ENCODE data around the gene ZNF543. TPM values are rescaled to one million over a fixed set of nuclear protein-coding genes. Genes with fewer than 3 reads are reported as not detected.

The ZNF543 gene
- total RNA-seq, 1 experiment from 2014 or later: 8.4 TPM

- Histone ChIP-seq H2AFZ (ENCODE audit: low read length) (no peak overlapping the region), H4K5ac (ENCODE audit: insufficient read length, low read depth, low read length) (no peak overlapping the region), H3K23me2 (ENCODE audit: insufficient read length, low read depth, low read length, poor library complexity, severe bottlenecking) (peaks cover 4% of the 10 kb centered on the region), H3K9ac (ENCODE audit: extremely low read depth, insufficient read length, low read length) (peak overlapping the region; percentile 95), H3K9me3 (ENCODE audit: control insufficient read depth, low read depth, low read length) (no peaks in the 10 kb centered on the region), H3K56ac (ENCODE audit: insufficient read length, low read depth, low read length) (no peak overlapping the region), H3K4ac (ENCODE audit: low read depth, low read length) (no peak overlapping the region), H3K79me1 (ENCODE audit: insufficient read depth, low read depth, low read length, poor library complexity, severe bottlenecking) (peaks cover 3% of the 10 kb centered on the region), H2BK120ac (ENCODE audit: low read depth, low read length, poor library complexity, severe bottlenecking) (no peak overlapping the region), H2BK20ac (ENCODE audit: low read depth, low read length, poor library complexity, severe bottlenecking) (no peak overlapping the region), H2AK5ac (ENCODE audit: insufficient read length, low read length) (no peak overlapping the region), H3K79me2 (ENCODE audit: insufficient read depth, low read length) (peaks cover 30% of the 10 kb centered on the region; the same call in 1 of the 2 replicates), H2BK12ac (ENCODE audit: insufficient read length, low read depth, low read length) (no peak overlapping the region), H3K4me2 (ENCODE audit: insufficient read depth, insufficient read length, low read length) (peak overlapping the region; percentile 92), H3K27ac (ENCODE audit: insufficient read length, low read depth, low read length) (no peak overlapping the region), H3T11ph (ENCODE audit: low read length) (no peak overlapping the region), H4K8ac (replicated peaks; ENCODE audit: insufficient read length, low read depth, low read length) (no peak overlapping the region), H3K4me1 (ENCODE audit: insufficient read depth, low read length) (no peaks in the 10 kb centered on the region; the same call in 1 of the 2 replicates), H3K23ac (ENCODE audit: insufficient read length, low read depth, low read length) (no peak overlapping the region), H4K20me1 (ENCODE audit: control insufficient read depth, insufficient read depth, insufficient read length) (no peaks in the 10 kb centered on the region), H3K27me3 (ENCODE audit: insufficient read depth, low read length) (no peaks in the 10 kb centered on the region), H2BK5ac (ENCODE audit: insufficient read length, low read length) (no peak overlapping the region), H3K18ac (ENCODE audit: insufficient read length, low read depth, low read length) (peak overlapping the region; percentile 53), H2BK15ac (ENCODE audit: low read depth, low read length) (no peak overlapping the region), H3K14ac (ENCODE audit: insufficient read depth, low read length) (peak overlapping the region; percentile 42; the same call in 1 of the 2 replicates), H4K91ac (ENCODE audit: insufficient read length, low read depth, low read length) (no peak overlapping the region)
- peaks cover 24 to 39% (median 29%) of the 10 kb centered on the region in 3 experiments for H3K36me3 Mint-ChIP-seq (ENCODE audit: insufficient read depth in 1 of 3, low read depth in 3 of 3)
- H3K4me3 Mint-ChIP-seq: no peak overlapping the region
- peak overlapping the region in 1 of 3 experiments; percentile 89; a peak in 4 of 7 replicates for H3K27ac Mint-ChIP-seq
- peaks cover 14 to 16% of the 10 kb centered on the region in 2 experiments for H3K4me1 Mint-ChIP-seq
- H3K27me3 Mint-ChIP-seq (ENCODE audit: low read depth): 0 out of 2 replicates have a peak, but pooled peaks cover under 1% of the 10 kb centered on the region
- no CpG with 5 or more reads among the region's 6 CpGs for WGBS (ENCODE audit: extremely low coverage, insufficient read length, low lambda C conversion rate)
- TF ChIP-seq CTCF (conservative IDR thresholded peaks at IDR 0.05): no peak
- no peak for DNase-seq
- H3K9me3 Mint-ChIP-seq: peaks cover 2 to 3% of the 10 kb centered on the region in 2 experiments; a peak in 2 of 5 replicates
Observed at GRCh38 chr19:57280962-57281400, 39.3 kb upstream of the ZNF543 start.

Data from H9 (cell line).